Dendritic cell treated with granulocyte-macrophage colony-stimulating factor and Interleukin-4, amounts not matched to agents 40 ng/mL and 50 ng/mL, for 4 days (primary cell): Measurements from ENCODE around the gene RALGAPA2.

Experiments used
- H3K27ac Mint-ChIP-seq: one replicate; pipeline ENCODE4 v1.8.0; 2022; ENCODE audit warnings: mild to moderate bottlenecking, mixed read lengths
- H3K27me3 Mint-ChIP-seq: one replicate; pipeline ENCODE4 v1.8.0; 2022; ENCODE audit warnings: mild to moderate bottlenecking, mixed read lengths
- H3K36me3 Mint-ChIP-seq: one replicate; pipeline ENCODE4 v1.8.0; 2022; ENCODE audit warnings: low read depth, mixed read lengths
- H3K4me1 Mint-ChIP-seq: one replicate; pipeline ENCODE4 v1.8.0; 2022; ENCODE audit warnings: low read depth, mixed read lengths
- H3K4me3 Mint-ChIP-seq: one replicate; pipeline ENCODE4 v1.8.0; 2022; ENCODE audit warnings: mild to moderate bottlenecking, moderate library complexity, mixed read lengths
- H3K9me3 Mint-ChIP-seq: one replicate; pipeline ENCODE4 v1.8.0; 2022; ENCODE audit warnings: mixed read lengths
- intact Hi-C: fragments of 100-400 bp; cut with micrococcal nuclease; formaldehyde crosslinking; loops from one replicate; pipeline ENCODE4 v1.15.0; 2022

Gene RALGAPA2

GRCh38 chr20:20425823-20426654 is 286.4 kb downstream of the RALGAPA2 start:
- Mint-ChIP-seq H3K9me3 (no peaks in the 10 kb centered on the region), H3K27me3 (no peaks in the 10 kb centered on the region), H3K27ac (no peak overlapping the region), H3K4me3 (no peak overlapping the region), H3K4me1 (peaks cover 7% of the 10 kb centered on the region), H3K36me3 (peaks cover 22% of the 10 kb centered on the region)
- intact Hi-C loops: no loop called here

- Mint-ChIP-seq H3K27ac (no peak overlapping the region), H3K27me3 (no peaks in the 10 kb centered on the region), H3K4me1 (peaks cover 11% of the 10 kb centered on the region), H3K9me3 (no peaks in the 10 kb centered on the region), H3K36me3 (peaks cover 20% of the 10 kb centered on the region), H3K4me3 (no peak overlapping the region)
- intact Hi-C loops: no loop called here
Observed at GRCh38 chr20:20423117-20423516, 289.3 kb downstream of the RALGAPA2 start.

- Mint-ChIP-seq H3K27me3 (no peaks in the 10 kb centered on the region), H3K4me1 (peaks cover 17% of the 10 kb centered on the region), H3K9me3 (no peaks in the 10 kb centered on the region), H3K4me3 (no peak overlapping the region), H3K36me3 (peaks cover 24% of the 10 kb centered on the region), H3K27ac (no peak overlapping the region)
- intact Hi-C loops: no loop called here
Observed at GRCh38 chr20:20417876-20418676, 294.4 kb downstream of the RALGAPA2 start.

GRCh38 chr20:20415321-20415720 is 297.1 kb downstream of the RALGAPA2 start:
- Mint-ChIP-seq H3K4me1 (peaks cover 20% of the 10 kb centered on the region), H3K36me3 (peaks cover 16% of the 10 kb centered on the region)

GRCh38 chr20:20414640-20415220 is 297.7 kb downstream of the RALGAPA2 start:
- H3K9me3 Mint-ChIP-seq: no peaks in the 10 kb centered on the region
- peaks cover 16% of the 10 kb centered on the region for H3K36me3 Mint-ChIP-seq
- H3K4me3 Mint-ChIP-seq: no peak overlapping the region
- intact Hi-C loops: no loop called here
- no peaks in the 10 kb centered on the region for H3K27me3 Mint-ChIP-seq
- H3K27ac Mint-ChIP-seq: no peak overlapping the region
- H3K4me1 Mint-ChIP-seq: peaks cover 19% of the 10 kb centered on the region

More at GRCh38 chr20:20415321-20415720, 297.1 kb downstream of the RALGAPA2 start:
- no peak overlapping the region for H3K4me3 Mint-ChIP-seq
- H3K27me3 Mint-ChIP-seq: no peaks in the 10 kb centered on the region
- intact Hi-C loops: no loop called here
- no peaks in the 10 kb centered on the region for H3K9me3 Mint-ChIP-seq
- H3K27ac Mint-ChIP-seq: no peak overlapping the region

- no peaks in the 10 kb centered on the region for H3K27me3 Mint-ChIP-seq
- peaks cover 19% of the 10 kb centered on the region for H3K4me1 Mint-ChIP-seq
- intact Hi-C loops: no loop called here
- no peak overlapping the region for H3K4me3 Mint-ChIP-seq
- H3K27ac Mint-ChIP-seq: no peak overlapping the region
- H3K9me3 Mint-ChIP-seq: no peaks in the 10 kb centered on the region
- peaks cover 16% of the 10 kb centered on the region for H3K36me3 Mint-ChIP-seq
Observed at GRCh38 chr20:20413810-20414281, 298.6 kb downstream of the RALGAPA2 start.

- intact Hi-C loops: no loop called here
- H3K4me1 Mint-ChIP-seq: peaks cover 19% of the 10 kb centered on the region
- H3K27ac Mint-ChIP-seq: peak overlapping the region; percentile 46
- peaks cover 16% of the 10 kb centered on the region for H3K36me3 Mint-ChIP-seq
- H3K27me3 Mint-ChIP-seq: no peaks in the 10 kb centered on the region
- no peak overlapping the region for H3K4me3 Mint-ChIP-seq
- H3K9me3 Mint-ChIP-seq: no peaks in the 10 kb centered on the region
Observed at GRCh38 chr20:20412750-20413149, 299.7 kb downstream of the RALGAPA2 start.

- intact Hi-C loops: no loop called here
- H3K4me1 Mint-ChIP-seq: peaks cover 19% of the 10 kb centered on the region
- H3K9me3 Mint-ChIP-seq: no peaks in the 10 kb centered on the region
- H3K27me3 Mint-ChIP-seq: no peaks in the 10 kb centered on the region
- H3K36me3 Mint-ChIP-seq: peaks cover 10% of the 10 kb centered on the region
- no peak overlapping the region for H3K27ac Mint-ChIP-seq
- H3K4me3 Mint-ChIP-seq: no peak overlapping the region
Observed at GRCh38 chr20:20411836-20412235, 300.6 kb downstream of the RALGAPA2 start.

- intact Hi-C loops: no loop called here
- Mint-ChIP-seq H3K27me3 (no peaks in the 10 kb centered on the region), H3K4me3 (no peak overlapping the region), H3K27ac (no peak overlapping the region), H3K4me1 (peaks cover 19% of the 10 kb centered on the region), H3K9me3 (no peaks in the 10 kb centered on the region), H3K36me3 (peaks cover 7% of the 10 kb centered on the region)
Observed at GRCh38 chr20:20411402-20411801, 301.0 kb downstream of the RALGAPA2 start.

GRCh38 chr20:20410678-20411077 is 301.8 kb downstream of the RALGAPA2 start:
- H3K27me3 Mint-ChIP-seq: no peaks in the 10 kb centered on the region
- no peak overlapping the region for H3K4me3 Mint-ChIP-seq
- no peak overlapping the region for H3K27ac Mint-ChIP-seq
- H3K4me1 Mint-ChIP-seq: peaks cover 19% of the 10 kb centered on the region
- intact Hi-C loops: no loop called here
- no peaks in the 10 kb centered on the region for H3K9me3 Mint-ChIP-seq
- H3K36me3 Mint-ChIP-seq: peaks cover 7% of the 10 kb centered on the region

- H3K27ac Mint-ChIP-seq: no peak overlapping the region
- H3K4me3 Mint-ChIP-seq: no peak overlapping the region
- no peaks in the 10 kb centered on the region for H3K9me3 Mint-ChIP-seq
- H3K27me3 Mint-ChIP-seq: no peaks in the 10 kb centered on the region
- peaks cover 14% of the 10 kb centered on the region for H3K4me1 Mint-ChIP-seq
- peaks cover 7% of the 10 kb centered on the region for H3K36me3 Mint-ChIP-seq
- intact Hi-C loops: loop anchor here (2.0 kb wide), 2 partner anchors 49 to 225 kb away; no protein-coding TSS in a partner anchor
Observed at GRCh38 chr20:20409331-20409730, 303.1 kb downstream of the RALGAPA2 start.

- peaks cover 10% of the 10 kb centered on the region for H3K4me1 Mint-ChIP-seq
- H3K27ac Mint-ChIP-seq: no peak overlapping the region
- no peaks in the 10 kb centered on the region for H3K27me3 Mint-ChIP-seq
- no peak overlapping the region for H3K4me3 Mint-ChIP-seq
- peaks cover 13% of the 10 kb centered on the region for H3K36me3 Mint-ChIP-seq
- no peaks in the 10 kb centered on the region for H3K9me3 Mint-ChIP-seq
- intact Hi-C loops: loop anchor here (1.0 to 2.0 kb wide), 3 partner anchors 47 to 324 kb away; no protein-coding TSS in a partner anchor
Observed at GRCh38 chr20:20407891-20408805, 304.3 kb downstream of the RALGAPA2 start.

GRCh38 chr20:20406306-20406705 is 306.1 kb downstream of the RALGAPA2 start:
- no peak overlapping the region for H3K4me3 Mint-ChIP-seq
- intact Hi-C loops: no loop called here
- H3K4me1 Mint-ChIP-seq: no peaks in the 10 kb centered on the region
- no peaks in the 10 kb centered on the region for H3K27me3 Mint-ChIP-seq
- H3K27ac Mint-ChIP-seq: no peak overlapping the region
- no peaks in the 10 kb centered on the region for H3K9me3 Mint-ChIP-seq
- peaks cover 19% of the 10 kb centered on the region for H3K36me3 Mint-ChIP-seq
